ENCODE results near the gene FAM124B.
"Not testable (repeated sequence)": the region's sequence is repeated elsewhere in the genome, so short reads cannot be mapped to it uniquely, and the experiment has no call there.

Gene FAM124B

GRCh38 chr2:224395620-224396390 lies 6.1 kb downstream of the FAM124B start:
- Histone ChIP-seq H3K4me1 (ENCODE audit: control insufficient read depth, insufficient read depth, low read length) (no peaks in the 10 kb centered on the region), H3K36me3 (ENCODE audit: control insufficient read depth, insufficient read depth, low read length) (no peaks in the 10 kb centered on the region), H3K9ac (ENCODE audit: low read depth, low read length) (no peak overlapping the region)

GRCh38 chr2:224393157-224393872 lies 8.6 kb downstream of the FAM124B start:
- Histone ChIP-seq H3K4me1 (ENCODE audit: control insufficient read depth, insufficient read depth, low read length) (no peaks in the 10 kb centered on the region), H3K27me3 (ENCODE audit: control insufficient read depth, insufficient read depth, low read length) (no peaks in the 10 kb centered on the region), H3K4me3 (ENCODE audit: low read depth, low read length) (no peak overlapping the region), H3K36me3 (ENCODE audit: control insufficient read depth, insufficient read depth, low read length) (no peaks in the 10 kb centered on the region), H3K9ac (ENCODE audit: low read depth, low read length) (no peak overlapping the region), H3K9me3 (ENCODE audit: control insufficient read depth, insufficient read depth, low read length) (no peaks in the 10 kb centered on the region)

More at GRCh38 chr2:224395620-224396390, 6.1 kb downstream of the FAM124B start:
- H3K4me3 ChIP-seq (ENCODE audit: low read depth, low read length): no peak overlapping the region
- H3K9me3 ChIP-seq (ENCODE audit: control insufficient read depth, insufficient read depth, low read length): no peaks in the 10 kb centered on the region
- H3K27me3 ChIP-seq (ENCODE audit: control insufficient read depth, insufficient read depth, low read length): no peaks in the 10 kb centered on the region

DNA sequence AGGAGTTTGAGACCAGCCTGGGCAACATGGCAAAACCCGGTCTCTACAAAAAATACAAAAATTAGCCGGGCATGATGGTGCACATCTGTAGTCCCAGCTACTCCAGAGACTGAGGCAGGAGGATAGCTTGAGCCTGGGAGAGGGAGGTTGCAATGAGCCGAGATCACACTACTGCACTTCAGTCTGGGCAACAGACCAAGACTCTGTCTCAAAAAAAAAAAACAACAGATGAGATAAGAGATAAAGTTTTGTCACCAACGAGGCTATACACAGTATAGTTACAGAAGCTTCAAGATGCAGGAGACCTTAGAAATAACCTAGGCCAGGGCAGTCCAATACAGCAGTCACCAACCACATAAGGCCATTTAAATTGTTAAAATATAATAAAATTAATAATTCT lies 9.4 kb downstream of the FAM124B start:
- H3K9me3 ChIP-seq (ENCODE audit: control insufficient read depth, insufficient read depth, low read length): no peaks in the 10 kb centered on the region
- H3K36me3 ChIP-seq (ENCODE audit: control insufficient read depth, insufficient read depth, low read length): no peaks in the 10 kb centered on the region
- H3K4me3 ChIP-seq (ENCODE audit: low read depth, low read length): no peak overlapping the region
- H3K27me3 ChIP-seq (ENCODE audit: control insufficient read depth, insufficient read depth, low read length): no peaks in the 10 kb centered on the region
- no peaks in the 10 kb centered on the region for H3K4me1 ChIP-seq (ENCODE audit: control insufficient read depth, insufficient read depth, low read length)
- H3K9ac ChIP-seq (ENCODE audit: low read depth, low read length): no peak overlapping the region

- no peak overlapping the region for H3K4me3 ChIP-seq (ENCODE audit: low read depth, low read length)
- H3K9me3 ChIP-seq (ENCODE audit: control insufficient read depth, insufficient read depth, low read length): no peaks in the 10 kb centered on the region
- no peaks in the 10 kb centered on the region for H3K4me1 ChIP-seq (ENCODE audit: control insufficient read depth, insufficient read depth, low read length)
Observed at GRCh38 chr2:224389317-224389716, 12.6 kb downstream of the FAM124B start.

DNA sequence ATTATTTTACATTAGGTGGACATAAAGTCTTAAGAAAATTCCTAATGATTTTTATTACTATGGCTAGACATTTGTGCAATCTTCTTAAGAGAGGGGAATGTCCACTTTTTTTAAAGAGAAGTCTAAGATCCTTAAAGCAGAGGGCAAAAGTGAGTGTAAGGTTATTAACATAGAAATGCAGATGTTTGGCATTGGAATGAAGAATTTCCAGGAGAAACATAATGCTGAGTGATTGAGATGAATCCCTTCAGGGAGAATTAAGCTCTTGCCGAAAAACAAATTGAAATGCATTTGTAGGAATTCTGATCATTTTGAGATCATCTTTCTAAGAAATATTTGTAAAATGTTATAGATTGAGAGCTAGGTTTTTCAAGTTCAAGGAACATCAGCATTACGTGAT lies 15.0 kb downstream of the FAM124B start:
- H3K4me1 ChIP-seq (ENCODE audit: control insufficient read depth, insufficient read depth, low read length): no peaks in the 10 kb centered on the region
- no peaks in the 10 kb centered on the region for H3K27me3 ChIP-seq (ENCODE audit: control insufficient read depth, insufficient read depth, low read length)
- no peak overlapping the region for H3K4me3 ChIP-seq (ENCODE audit: low read depth, low read length)
- no peaks in the 10 kb centered on the region for H3K9me3 ChIP-seq (ENCODE audit: control insufficient read depth, insufficient read depth, low read length)
- H3K9ac ChIP-seq (ENCODE audit: low read depth, low read length): no peak overlapping the region
- no peaks in the 10 kb centered on the region for H3K36me3 ChIP-seq (ENCODE audit: control insufficient read depth, insufficient read depth, low read length)

More at GRCh38 chr2:224389317-224389716, 12.6 kb downstream of the FAM124B start:
- no peaks in the 10 kb centered on the region for H3K27me3 ChIP-seq (ENCODE audit: control insufficient read depth, insufficient read depth, low read length)
- H3K36me3 ChIP-seq (ENCODE audit: control insufficient read depth, insufficient read depth, low read length): no peaks in the 10 kb centered on the region
- no peak overlapping the region for H3K9ac ChIP-seq (ENCODE audit: low read depth, low read length)

DNA sequence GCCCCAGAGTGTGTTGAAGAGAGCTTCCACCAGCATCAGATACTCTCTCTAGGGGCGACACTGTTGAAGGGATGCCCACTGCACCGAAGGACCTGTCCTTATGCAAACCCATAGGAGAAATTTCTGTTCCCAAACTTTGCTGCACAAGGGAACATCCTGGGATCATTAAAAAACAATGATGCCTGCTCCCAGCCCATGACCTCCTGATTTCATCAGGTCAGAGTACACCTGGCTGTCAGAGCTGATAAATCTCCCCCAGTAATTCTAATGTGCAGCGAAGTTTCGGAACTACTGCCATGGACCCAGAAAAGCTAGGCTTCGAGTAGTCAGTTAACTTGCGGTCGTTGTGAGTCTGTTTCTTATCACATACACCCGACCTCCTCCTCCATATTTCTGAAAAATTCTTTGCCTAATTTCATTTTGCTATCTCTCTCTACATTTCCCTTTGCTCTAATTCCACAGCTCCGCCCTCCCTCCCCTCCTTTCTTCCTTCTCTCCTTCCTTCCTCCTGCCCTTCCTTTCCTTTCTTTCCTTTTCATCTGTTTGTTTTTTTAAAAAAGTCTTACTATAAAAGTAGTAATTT lies 18.8 kb downstream of the FAM124B start:
- Histone ChIP-seq H3K4me1 (ENCODE audit: control insufficient read depth, insufficient read depth, low read length) (no peaks in the 10 kb centered on the region), H3K9me3 (ENCODE audit: control insufficient read depth, insufficient read depth, low read length) (no peaks in the 10 kb centered on the region), H3K9ac (ENCODE audit: low read depth, low read length) (no peak overlapping the region), H3K36me3 (ENCODE audit: control insufficient read depth, insufficient read depth, low read length) (no peaks in the 10 kb centered on the region), H3K27me3 (ENCODE audit: control insufficient read depth, insufficient read depth, low read length) (no peaks in the 10 kb centered on the region), H3K4me3 (ENCODE audit: low read depth, low read length) (no peak overlapping the region)

GRCh38 chr2:224382280-224382647 lies 19.6 kb downstream of the FAM124B start:
- not testable (repeated sequence) for H3K36me3 ChIP-seq (ENCODE audit: control insufficient read depth, insufficient read depth, low read length)

DNA sequence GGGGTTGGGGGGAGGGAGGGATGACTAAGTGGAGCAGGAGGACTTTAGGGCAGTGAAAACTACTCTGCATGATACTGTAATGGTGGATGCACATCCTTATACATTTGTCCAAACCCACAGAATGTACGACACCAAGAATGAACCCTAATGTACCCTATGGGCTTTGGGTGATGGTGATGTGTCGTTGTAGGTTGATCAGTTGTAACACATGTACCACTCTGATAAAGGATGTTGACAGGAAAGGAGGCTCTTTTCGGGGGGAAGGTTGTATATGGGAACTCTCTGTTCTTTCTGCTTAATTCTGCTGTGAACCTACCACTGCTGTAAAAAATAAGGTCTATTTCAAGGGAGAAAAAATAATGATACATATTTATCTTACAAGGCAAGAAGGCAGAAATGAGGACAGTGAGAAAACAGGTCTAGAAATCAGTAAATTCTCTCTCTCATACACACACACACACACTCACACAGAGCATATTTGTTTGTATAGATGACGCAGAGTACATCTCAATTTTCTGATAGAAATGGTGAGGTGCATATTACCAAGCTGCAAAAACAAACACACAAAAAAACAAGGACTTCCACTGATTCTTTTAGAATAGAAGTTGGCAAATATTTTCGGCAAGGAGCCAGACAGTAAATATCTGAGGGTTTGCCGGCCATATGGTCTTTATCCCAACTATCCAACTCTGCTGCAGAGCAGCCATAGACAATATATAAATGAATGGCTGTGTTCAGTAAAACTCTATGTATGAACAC lies 20.2 kb downstream of the FAM124B start:
- Histone ChIP-seq H3K9ac (ENCODE audit: low read depth, low read length) (no peak overlapping the region), H3K4me3 (ENCODE audit: low read depth, low read length) (no peak overlapping the region), H3K9me3 (ENCODE audit: control insufficient read depth, insufficient read depth, low read length) (no peaks in the 10 kb centered on the region), H3K27me3 (ENCODE audit: control insufficient read depth, insufficient read depth, low read length) (no peaks in the 10 kb centered on the region), H3K4me1 (ENCODE audit: control insufficient read depth, insufficient read depth, low read length) (no peaks in the 10 kb centered on the region), H3K36me3 (ENCODE audit: control insufficient read depth, insufficient read depth, low read length) (no peaks in the 10 kb centered on the region)

More at GRCh38 chr2:224382280-224382647, 19.6 kb downstream of the FAM124B start:
- not testable (repeated sequence) for H3K9me3 ChIP-seq (ENCODE audit: control insufficient read depth, insufficient read depth, low read length); H3K4me1 ChIP-seq (ENCODE audit: control insufficient read depth, insufficient read depth, low read length); H3K4me3 ChIP-seq (ENCODE audit: low read depth, low read length); H3K9ac ChIP-seq (ENCODE audit: low read depth, low read length); H3K27me3 ChIP-seq (ENCODE audit: control insufficient read depth, insufficient read depth, low read length)

GRCh38 chr2:224379986-224380385 lies 21.9 kb downstream of the FAM124B start:
- Histone ChIP-seq H3K36me3 (ENCODE audit: control insufficient read depth, insufficient read depth, low read length) (no peaks in the 10 kb centered on the region), H3K4me3 (ENCODE audit: low read depth, low read length) (no peak overlapping the region), H3K27me3 (ENCODE audit: control insufficient read depth, insufficient read depth, low read length) (no peaks in the 10 kb centered on the region), H3K9me3 (ENCODE audit: control insufficient read depth, insufficient read depth, low read length) (no peaks in the 10 kb centered on the region), H3K4me1 (ENCODE audit: control insufficient read depth, insufficient read depth, low read length) (no peaks in the 10 kb centered on the region), H3K9ac (ENCODE audit: low read depth, low read length) (no peak overlapping the region)

- no peaks in the 10 kb centered on the region for H3K4me1 ChIP-seq (ENCODE audit: control insufficient read depth, insufficient read depth, low read length)
Observed at GRCh38 chr2:224379172-224379571, 22.7 kb downstream of the FAM124B start.

DNA sequence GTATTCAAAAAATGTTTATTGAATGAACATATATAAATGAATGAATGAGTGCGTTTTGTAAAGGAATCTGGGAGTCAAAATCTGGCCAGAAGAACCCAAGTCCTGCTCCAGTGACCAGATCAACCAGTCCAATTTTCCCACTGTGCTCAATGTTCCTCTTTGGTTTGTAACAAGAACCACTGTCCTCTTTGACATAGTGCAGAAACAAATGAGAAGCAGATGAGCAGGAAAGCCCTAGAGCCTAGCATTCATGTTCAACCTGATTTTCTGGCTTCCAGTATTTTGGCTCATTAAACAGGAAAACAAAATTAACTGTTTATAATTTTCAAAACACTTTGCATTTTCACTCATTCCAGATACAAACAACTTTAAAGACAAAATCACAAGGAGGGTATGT lies 23.2 kb downstream of the FAM124B start:
- Histone ChIP-seq H3K27me3 (ENCODE audit: control insufficient read depth, insufficient read depth, low read length) (no peaks in the 10 kb centered on the region), H3K9ac (ENCODE audit: low read depth, low read length) (no peak overlapping the region), H3K4me3 (ENCODE audit: low read depth, low read length) (no peak overlapping the region), H3K36me3 (ENCODE audit: control insufficient read depth, insufficient read depth, low read length) (no peaks in the 10 kb centered on the region), H3K9me3 (ENCODE audit: control insufficient read depth, insufficient read depth, low read length) (no peaks in the 10 kb centered on the region), H3K4me1 (ENCODE audit: control insufficient read depth, insufficient read depth, low read length) (no peaks in the 10 kb centered on the region)

More at GRCh38 chr2:224379172-224379571, 22.7 kb downstream of the FAM124B start:
- Histone ChIP-seq H3K9ac (ENCODE audit: low read depth, low read length) (no peak overlapping the region), H3K9me3 (ENCODE audit: control insufficient read depth, insufficient read depth, low read length) (no peaks in the 10 kb centered on the region), H3K36me3 (ENCODE audit: control insufficient read depth, insufficient read depth, low read length) (no peaks in the 10 kb centered on the region), H3K4me3 (ENCODE audit: low read depth, low read length) (no peak overlapping the region), H3K27me3 (ENCODE audit: control insufficient read depth, insufficient read depth, low read length) (no peaks in the 10 kb centered on the region)

All from iPS-15b (cell line).